Measurements from ENCODE around the gene MGAT3. TPM values are rescaled to one million over a fixed set of nuclear protein-coding genes. Genes with fewer than 3 reads are reported as not detected.

Gene MGAT3
- total and polyA plus RNA-seq, 9 of the 15 experiments (the other 6 are each of a cell fraction or from before 2014, with no cell fraction given): 0.10 to 11.5 (median 4.6) TPM

GRCh38 chr22:39488563-39489083, 31.8 kb downstream of the MGAT3 start (continued):
- TF ChIP-seq E2F6 (IDR thresholded peaks at IDR 0.05; ENCODE audit: borderline replicate concordance in 1 of 2, extremely low read depth in 1 of 2, insufficient read depth in 1 of 2, insufficient read length in 1 of 2, low read depth in 1 of 2, low read length in 1 of 2, poor library complexity in 1 of 2, severe bottlenecking in 1 of 2) (peak in 1 of 2 experiments; percentile 31), CREB5 (CRISPR knock-in tag; IDR thresholded peaks at IDR 0.05) (no peak), ZFP36 (IDR thresholded peaks at IDR 0.05; ENCODE audit: low read depth, low read length, partially characterized antibody) (no peak), RBM34 (IDR thresholded peaks at IDR 0.05; ENCODE audit: borderline replicate concordance, insufficient read depth, low read length) (no peak), MTA3 (IDR thresholded peaks at IDR 0.05; ENCODE audit: borderline replicate concordance) (0 out of 2 replicates have a peak, but pooled peaks have one; percentile 40), POLR2H (tag; IDR thresholded peaks at IDR 0.05; ENCODE audit: low read depth) (no peak), DPF2 (IDR thresholded peaks at IDR 0.05) (peak; percentile 39; the same call in 1 of the 2 replicates), ARNT (IDR thresholded peaks at IDR 0.05) (no peak), HMGN3 (IDR thresholded peaks at IDR 0.05; ENCODE audit: borderline replicate concordance, extremely low read depth, insufficient read length, low read depth, low read length) (peak; percentile 63), ZNF197 (CRISPR knock-in tag; IDR thresholded peaks at IDR 0.05; ENCODE audit: low read depth) (no peak), SMARCA4 (IDR thresholded peaks at IDR 0.05) (peak; percentile 44; the same call in 1 of the 2 replicates), SRSF7 (optimal IDR thresholded peaks at IDR 0.05; ENCODE audit: low read depth, low read length) (no peak), SLC30A9 (CRISPR knock-in tag; IDR thresholded peaks at IDR 0.05) (no peak), CCNT2 (IDR thresholded peaks at IDR 0.05; ENCODE audit: borderline replicate concordance, extremely low read depth, insufficient read length, low read depth, low read length) (peak; percentile 27)
- TF ChIP-seq, protein P1, sequence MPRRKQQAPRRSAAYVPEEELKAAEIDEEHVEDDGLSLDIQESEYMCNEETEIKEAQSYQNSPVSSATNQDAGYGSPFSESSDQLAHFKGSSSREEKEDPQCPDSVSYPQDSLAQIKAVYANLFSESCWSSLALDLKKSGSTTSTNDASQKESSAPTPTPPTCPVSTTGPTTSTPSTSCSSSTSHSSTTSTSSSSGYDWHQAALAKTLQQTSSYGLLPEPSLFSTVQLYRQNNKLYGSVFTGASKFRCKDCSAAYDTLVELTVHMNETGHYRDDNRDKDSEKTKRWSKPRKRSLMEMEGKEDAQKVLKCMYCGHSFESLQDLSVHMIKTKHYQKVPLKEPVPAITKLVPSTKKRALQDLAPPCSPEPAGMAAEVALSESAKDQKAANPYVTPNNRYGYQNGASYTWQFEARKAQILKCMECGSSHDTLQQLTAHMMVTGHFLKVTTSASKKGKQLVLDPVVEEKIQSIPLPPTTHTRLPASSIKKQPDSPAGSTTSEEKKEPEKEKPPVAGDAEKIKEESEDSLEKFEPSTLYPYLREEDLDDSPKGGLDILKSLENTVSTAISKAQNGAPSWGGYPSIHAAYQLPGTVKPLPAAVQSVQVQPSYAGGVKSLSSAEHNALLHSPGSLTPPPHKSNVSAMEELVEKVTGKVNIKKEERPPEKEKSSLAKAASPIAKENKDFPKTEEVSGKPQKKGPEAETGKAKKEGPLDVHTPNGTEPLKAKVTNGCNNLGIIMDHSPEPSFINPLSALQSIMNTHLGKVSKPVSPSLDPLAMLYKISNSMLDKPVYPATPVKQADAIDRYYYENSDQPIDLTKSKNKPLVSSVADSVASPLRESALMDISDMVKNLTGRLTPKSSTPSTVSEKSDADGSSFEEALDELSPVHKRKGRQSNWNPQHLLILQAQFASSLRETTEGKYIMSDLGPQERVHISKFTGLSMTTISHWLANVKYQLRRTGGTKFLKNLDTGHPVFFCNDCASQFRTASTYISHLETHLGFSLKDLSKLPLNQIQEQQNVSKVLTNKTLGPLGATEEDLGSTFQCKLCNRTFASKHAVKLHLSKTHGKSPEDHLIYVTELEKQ (CRISPR knock-in tag; IDR thresholded peaks at IDR 0.05): no peak
- TF ChIP-seq, protein P2, sequence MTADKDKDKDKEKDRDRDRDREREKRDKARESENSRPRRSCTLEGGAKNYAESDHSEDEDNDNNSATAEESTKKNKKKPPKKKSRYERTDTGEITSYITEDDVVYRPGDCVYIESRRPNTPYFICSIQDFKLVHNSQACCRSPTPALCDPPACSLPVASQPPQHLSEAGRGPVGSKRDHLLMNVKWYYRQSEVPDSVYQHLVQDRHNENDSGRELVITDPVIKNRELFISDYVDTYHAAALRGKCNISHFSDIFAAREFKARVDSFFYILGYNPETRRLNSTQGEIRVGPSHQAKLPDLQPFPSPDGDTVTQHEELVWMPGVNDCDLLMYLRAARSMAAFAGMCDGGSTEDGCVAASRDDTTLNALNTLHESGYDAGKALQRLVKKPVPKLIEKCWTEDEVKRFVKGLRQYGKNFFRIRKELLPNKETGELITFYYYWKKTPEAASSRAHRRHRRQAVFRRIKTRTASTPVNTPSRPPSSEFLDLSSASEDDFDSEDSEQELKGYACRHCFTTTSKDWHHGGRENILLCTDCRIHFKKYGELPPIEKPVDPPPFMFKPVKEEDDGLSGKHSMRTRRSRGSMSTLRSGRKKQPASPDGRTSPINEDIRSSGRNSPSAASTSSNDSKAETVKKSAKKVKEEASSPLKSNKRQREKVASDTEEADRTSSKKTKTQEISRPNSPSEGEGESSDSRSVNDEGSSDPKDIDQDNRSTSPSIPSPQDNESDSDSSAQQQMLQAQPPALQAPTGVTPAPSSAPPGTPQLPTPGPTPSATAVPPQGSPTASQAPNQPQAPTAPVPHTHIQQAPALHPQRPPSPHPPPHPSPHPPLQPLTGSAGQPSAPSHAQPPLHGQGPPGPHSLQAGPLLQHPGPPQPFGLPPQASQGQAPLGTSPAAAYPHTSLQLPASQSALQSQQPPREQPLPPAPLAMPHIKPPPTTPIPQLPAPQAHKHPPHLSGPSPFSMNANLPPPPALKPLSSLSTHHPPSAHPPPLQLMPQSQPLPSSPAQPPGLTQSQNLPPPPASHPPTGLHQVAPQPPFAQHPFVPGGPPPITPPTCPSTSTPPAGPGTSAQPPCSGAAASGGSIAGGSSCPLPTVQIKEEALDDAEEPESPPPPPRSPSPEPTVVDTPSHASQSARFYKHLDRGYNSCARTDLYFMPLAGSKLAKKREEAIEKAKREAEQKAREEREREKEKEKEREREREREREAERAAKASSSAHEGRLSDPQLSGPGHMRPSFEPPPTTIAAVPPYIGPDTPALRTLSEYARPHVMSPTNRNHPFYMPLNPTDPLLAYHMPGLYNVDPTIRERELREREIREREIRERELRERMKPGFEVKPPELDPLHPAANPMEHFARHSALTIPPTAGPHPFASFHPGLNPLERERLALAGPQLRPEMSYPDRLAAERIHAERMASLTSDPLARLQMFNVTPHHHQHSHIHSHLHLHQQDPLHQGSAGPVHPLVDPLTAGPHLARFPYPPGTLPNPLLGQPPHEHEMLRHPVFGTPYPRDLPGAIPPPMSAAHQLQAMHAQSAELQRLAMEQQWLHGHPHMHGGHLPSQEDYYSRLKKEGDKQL (CRISPR knock-in tag; IDR thresholded peaks at IDR 0.05; ENCODE audit: borderline replicate concordance): no peak
